ENCODE results near the gene TRAF3.

Gene TRAF3

GRCh38 chr14:102931580-102932285 lies 154.5 kb downstream of the TRAF3 start:
- no peak for DNase-seq (ENCODE audit: extremely low read depth in 1 of 2, low read depth in 1 of 2)

DNA sequence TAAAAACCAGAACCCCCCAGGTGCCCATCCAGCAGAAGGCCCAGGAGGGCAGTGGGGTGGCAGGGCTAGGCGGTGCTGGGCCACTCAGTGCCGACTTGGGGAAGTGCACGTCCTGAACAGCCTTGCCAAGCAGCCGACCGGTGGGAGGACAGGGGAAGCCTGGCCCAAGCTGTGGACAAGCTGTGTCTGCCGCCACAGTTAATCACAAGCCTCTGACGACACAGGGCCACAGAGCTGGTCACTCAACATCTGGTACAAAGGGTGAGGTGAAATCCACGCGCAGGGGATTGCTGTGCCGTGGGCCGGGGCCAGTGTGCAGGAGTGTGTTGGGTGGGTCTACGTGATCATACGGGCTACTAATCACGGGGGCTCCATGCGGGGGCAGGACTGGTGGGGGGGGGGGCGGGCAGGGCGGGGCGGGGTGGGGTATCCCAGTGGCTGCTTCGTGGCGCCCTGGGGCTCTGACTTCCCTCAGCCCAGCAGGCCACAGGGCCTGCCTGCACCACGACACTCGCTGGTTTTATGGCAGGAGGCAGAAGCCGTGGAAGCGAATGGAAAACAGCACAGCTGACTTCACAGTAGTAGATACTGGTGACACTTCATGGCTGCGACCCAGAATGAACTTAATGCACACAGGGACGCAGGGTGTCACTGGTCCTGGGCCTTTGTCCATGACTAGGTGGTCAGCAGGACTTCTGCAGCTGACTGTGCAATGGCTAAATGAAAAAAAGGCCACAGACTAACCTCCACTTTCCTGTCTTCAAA lies 155.4 kb downstream of the TRAF3 start:
- DNase-seq (ENCODE audit: extremely low read depth in 1 of 2, low read depth in 1 of 2), result no peak

DNA sequence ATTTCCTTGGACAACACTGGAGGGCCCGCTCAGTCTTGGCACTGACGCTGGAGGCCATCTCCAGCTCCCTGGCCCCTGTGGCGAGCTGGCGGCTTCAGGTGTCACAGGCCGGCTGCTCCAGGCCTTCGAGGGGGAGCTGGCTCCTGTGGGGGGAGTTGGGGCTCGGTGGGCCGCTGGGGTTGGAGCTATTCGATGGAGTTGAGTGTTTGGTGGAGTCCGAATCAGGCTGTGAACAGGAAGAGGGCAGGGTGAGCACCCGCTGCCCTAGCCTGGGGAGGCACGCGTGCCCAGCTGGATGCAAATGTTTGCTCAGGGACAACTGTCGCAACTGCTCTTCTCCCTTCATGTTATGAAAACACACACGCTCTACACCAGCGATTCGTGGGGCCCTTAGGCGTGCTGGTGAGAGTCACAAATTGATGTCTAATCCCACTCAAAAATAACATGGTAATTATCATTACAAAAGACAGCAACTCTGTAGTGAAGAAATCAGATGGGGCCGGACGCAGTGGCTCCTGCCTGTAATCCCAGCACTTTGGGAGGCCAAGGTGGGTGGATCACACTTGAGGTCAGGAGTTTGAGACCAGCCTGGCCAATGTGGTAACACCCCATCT lies 156.5 kb downstream of the TRAF3 start:
- DNase-seq (ENCODE audit: extremely low read depth in 1 of 2, low read depth in 1 of 2), result no peak

DNA sequence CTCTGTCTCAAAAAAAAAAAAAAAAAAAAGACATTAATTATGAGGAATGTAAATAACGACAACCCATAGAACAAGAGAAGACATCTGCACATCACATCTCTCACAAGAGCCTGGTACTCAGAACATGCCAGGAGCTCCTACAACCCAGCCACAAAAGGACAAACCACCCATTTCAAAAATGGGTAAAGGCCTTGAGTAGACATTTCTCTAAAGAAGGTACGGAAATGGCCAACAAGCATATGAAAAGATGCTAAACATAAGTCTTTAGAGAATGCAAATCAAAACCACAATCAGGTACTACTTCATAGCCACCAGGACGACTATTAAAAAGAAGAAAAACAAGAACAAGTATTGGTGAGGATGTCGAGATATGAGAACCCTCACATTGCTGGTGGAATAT lies 158.5 kb downstream of the TRAF3 start:
- no peak for DNase-seq (ENCODE audit: extremely low read depth in 1 of 2, low read depth in 1 of 2)

- no peak for DNase-seq (ENCODE audit: extremely low read depth in 1 of 2, low read depth in 1 of 2)
Measured at GRCh38 chr14:102937331-102938175, 160.3 kb downstream of the TRAF3 start.

- no peak for DNase-seq (ENCODE audit: extremely low read depth in 1 of 2, low read depth in 1 of 2)
Measured at GRCh38 chr14:102938191-102938590, 160.9 kb downstream of the TRAF3 start.

GRCh38 chr14:102939329-102939728 lies 162.1 kb downstream of the TRAF3 start:
- DNase-seq (ENCODE audit: extremely low read depth in 1 of 2, low read depth in 1 of 2), result no peak

GRCh38 chr14:102939820-102940561 lies 162.7 kb downstream of the TRAF3 start:
- DNase-seq (ENCODE audit: extremely low read depth in 1 of 2, low read depth in 1 of 2), result no peak

- no peak for DNase-seq (ENCODE audit: extremely low read depth in 1 of 2, low read depth in 1 of 2)
Measured at GRCh38 chr14:102940729-102941362, 163.6 kb downstream of the TRAF3 start.

DNA sequence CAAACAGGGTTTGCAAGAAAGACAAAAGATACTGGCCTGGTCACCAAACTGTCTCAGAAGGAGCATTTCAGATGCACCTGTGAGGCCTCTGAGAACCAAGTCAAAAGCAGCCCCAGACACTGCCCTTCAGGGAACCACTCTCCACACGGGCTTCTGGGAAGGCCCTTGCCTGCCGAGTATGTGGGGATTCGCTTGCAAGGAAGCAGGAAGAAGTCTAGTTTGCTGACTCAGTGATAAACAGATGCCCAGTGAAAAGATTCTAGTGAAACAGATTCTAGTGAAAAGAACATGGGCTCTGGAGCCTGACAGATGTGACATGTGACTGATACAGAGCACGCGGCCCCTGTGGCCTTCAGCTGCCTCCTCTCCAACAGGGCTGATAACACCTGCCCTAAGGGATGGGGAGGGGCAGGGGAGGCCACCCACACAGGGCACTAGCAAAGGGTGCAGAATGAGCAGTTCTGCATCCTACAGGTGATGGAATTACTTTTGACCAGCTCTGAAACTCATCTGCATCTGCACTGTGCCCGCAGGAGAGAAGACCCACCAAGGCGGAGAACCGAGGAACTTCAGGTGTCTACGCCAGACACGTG lies 164.3 kb downstream of the TRAF3 start:
- DNase-seq (ENCODE audit: extremely low read depth in 1 of 2, low read depth in 1 of 2), result no peak

- no peak for DNase-seq (ENCODE audit: extremely low read depth in 1 of 2, low read depth in 1 of 2)
Measured at GRCh38 chr14:102942069-102942468, 164.8 kb downstream of the TRAF3 start.

- no peak for DNase-seq (ENCODE audit: extremely low read depth in 1 of 2, low read depth in 1 of 2)
Measured at GRCh38 chr14:102943454-102943853, 166.2 kb downstream of the TRAF3 start.

GRCh38 chr14:102943979-102944378 lies 166.7 kb downstream of the TRAF3 start:
- DNase-seq (ENCODE audit: extremely low read depth in 1 of 2, low read depth in 1 of 2), result no peak

DNA sequence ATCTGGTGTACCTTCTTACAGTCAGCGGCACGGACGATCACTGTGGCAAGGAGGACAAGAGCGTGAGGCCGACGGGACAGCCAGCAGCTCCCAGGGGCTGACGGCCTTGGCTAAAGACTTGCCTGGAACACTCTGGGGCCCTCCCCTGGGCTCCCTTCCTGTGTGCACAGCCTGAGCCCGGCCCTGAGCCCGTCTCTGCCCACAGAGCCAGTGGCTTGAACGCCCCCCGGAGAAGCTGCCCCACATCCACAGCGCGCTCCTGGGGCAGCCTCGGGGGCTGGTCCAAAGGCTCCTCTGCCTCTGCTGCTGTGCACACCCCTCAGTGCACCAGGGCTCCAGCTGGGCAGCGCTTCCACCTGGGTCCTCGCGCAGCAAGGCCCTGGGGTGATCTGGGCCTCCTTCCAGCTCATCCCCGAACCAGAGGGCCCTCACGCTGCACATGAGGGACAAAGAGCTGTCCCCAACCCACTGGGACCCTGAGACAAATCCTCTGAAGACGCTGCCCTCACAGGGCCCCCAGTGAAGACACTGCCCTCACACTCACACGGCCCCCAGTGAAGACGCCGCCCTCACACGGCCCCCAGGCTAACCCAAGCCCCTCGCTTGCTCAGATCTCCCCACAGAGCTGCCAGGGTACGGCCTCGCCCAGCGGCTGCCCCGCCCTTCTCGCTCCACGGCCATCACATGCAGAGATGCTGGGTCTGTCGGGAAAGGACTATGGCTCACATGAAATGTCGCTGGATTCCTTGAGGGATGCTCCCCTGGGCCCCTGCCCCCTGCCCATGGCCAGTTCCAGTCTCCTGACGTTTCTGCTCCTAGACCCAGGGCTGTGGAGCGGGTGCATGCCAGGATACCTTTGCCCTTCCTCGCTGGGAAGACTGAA lies 167.4 kb downstream of the TRAF3 start:
- no peak for DNase-seq (ENCODE audit: extremely low read depth in 1 of 2, low read depth in 1 of 2)

DNA sequence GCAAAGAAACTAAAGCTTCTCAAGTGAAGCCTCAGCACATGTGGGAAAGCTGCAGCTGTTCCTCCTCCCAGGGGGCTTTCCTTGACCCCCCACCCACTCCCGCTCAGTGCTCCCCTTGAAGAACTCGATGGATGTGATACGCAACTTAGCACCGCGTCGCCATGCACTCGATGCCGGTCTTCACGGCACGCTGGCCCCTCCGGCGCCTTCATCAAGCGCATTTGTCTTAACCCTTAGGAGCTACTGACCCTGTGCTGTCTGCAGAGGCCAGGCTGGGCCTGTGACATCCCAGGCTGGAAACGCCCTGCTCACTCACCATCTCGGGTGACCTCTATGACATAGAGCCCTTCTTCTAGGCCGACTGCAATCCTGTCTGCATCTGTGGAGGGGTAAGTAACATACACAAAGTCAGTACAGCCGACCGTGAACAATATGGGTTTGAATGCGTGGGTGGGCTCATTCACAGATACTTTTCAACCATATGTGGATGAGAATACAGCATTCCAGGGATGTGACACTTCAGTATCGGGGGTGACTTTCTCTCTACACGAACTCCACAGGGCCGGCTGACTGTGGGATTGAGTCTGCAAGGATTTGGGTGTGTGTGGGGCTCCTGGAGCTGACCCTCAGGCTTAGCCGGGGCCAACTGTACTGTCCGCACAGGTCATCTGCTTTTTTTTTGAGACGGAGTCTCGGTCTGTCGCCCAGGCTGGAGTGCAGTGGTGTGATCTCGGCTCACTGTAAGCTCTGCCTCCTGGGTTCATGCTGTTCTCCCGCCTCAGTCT lies 168.3 kb downstream of the TRAF3 start:
- DNase-seq (ENCODE audit: extremely low read depth in 1 of 2, low read depth in 1 of 2), result no peak

DNA sequence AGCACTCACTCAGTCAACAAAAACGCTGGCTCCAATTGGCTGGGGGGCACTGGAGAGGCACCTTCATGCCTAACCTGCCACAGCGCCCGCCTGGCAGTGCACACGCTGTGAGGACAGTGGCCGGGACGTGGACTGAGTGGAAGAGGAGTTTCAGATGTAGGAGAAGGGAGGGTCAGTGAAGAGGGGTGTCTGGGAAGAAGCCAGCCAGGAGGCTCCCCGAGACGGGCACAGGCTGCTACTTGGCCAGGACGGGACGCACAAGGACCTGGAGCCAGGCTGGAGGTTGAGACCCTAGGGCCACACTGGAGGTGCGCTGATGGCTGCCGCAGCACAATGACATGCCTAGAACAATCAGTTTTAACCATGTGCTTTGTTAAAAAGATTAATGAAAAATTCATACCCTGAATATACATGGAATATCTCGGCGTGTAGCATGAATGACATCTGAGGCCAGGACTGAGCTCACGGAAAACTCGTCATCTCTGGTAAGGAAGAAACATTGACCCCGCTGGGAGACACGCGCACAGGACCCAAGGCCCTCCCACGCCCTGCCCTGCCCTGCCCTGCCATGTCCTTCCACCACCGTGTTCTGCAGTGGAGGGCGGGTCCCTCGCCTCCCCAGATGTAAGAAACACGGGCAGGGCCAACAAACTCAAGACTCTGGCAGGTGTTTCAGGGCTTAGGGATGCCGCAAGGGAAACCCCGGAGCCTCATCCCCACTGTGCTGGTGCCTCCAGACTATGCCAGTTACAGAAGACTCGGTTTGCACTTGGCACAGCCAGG lies 170.3 kb downstream of the TRAF3 start:
- no peak for DNase-seq (ENCODE audit: extremely low read depth in 1 of 2, low read depth in 1 of 2)

GRCh38 chr14:102948698-102949061 lies 171.4 kb downstream of the TRAF3 start:
- no peak for DNase-seq (ENCODE audit: extremely low read depth in 1 of 2, low read depth in 1 of 2)

All from stimulated activated CD8-positive, alpha-beta memory T cell treated with anti-CD3 and anti-CD28 coated beads, Interleukin-7, amount 100 ng/mL, for 48 hours (primary cell).